ENCODE data around the gene LAMC2. TPM values are rescaled to one million over a fixed set of nuclear protein-coding genes. Genes with fewer than 3 reads are reported as not detected.
"Not testable (repeated sequence)": the region's sequence is repeated elsewhere in the genome, so short reads cannot be mapped to it uniquely, and the experiment has no call there.

Gene LAMC2
- total RNA-seq, 1 donor from 2014 or later, result 13.9 TPM

DNA sequence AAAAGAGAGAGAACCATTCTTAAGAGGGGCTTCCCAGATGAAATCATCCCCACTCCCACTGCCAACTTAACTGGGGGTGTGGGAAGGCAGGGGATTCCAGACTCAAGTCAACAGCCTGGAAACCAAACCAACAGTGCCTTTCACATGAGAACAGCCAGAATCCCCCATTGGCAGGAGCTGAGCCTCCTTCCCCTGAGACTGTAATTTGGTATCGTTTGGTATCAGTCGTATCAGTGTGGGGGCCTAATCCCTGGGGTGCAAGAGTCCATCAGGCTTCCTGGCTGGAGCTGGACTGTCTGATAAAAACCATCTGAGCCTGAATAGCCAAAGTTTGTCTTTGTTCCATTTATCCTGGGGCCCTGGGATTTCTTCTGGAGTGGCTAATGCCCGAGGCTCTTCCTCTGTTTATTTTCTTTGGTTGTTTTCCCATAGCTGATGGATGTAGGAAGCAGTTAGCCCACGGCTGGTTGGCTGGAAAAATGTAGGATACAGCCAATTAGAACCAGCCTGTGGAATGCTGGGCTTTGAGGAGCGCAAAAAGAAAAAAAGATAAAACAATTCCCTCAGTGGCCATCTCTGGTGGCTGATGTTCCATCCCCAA is 84.6 kb downstream of the LAMC2 start:
- Histone ChIP-seq H3K9me3 (ENCODE audit: insufficient read depth, low read depth, low read length) (no peaks in the 10 kb centered on the region), H3K4me1 (ENCODE audit: insufficient read depth, low read length) (peaks cover 46% of the 10 kb centered on the region), H3K4me2 (ENCODE audit: low read length) (peak overlapping the region; percentile 72), H2AFZ (ENCODE audit: low read depth, low read length) (peak overlapping the region; percentile 42), H4K20me1 (ENCODE audit: insufficient read depth, low read length) (no peaks in the 10 kb centered on the region), H3K79me2 (ENCODE audit: insufficient read depth, low read length) (no peaks in the 10 kb centered on the region), H3K27me3 (ENCODE audit: insufficient read depth, low read length) (no peaks in the 10 kb centered on the region), H3K9ac (ENCODE audit: low read length) (peak overlapping the region; percentile 63), H3K36me3 (ENCODE audit: insufficient read depth, low read length) (no peaks in the 10 kb centered on the region), H3K27ac (ENCODE audit: low read depth, low read length) (peak overlapping the region; percentile 92), H3K4me3 (ENCODE audit: insufficient read depth, low read depth, low read length) (no peak overlapping the region)
- Mint-ChIP-seq H3K36me3 (ENCODE audit: low read depth, unreplicated experiment) (no peaks in the 10 kb centered on the region), H3K27me3 (ENCODE audit: low read depth, unreplicated experiment) (no peaks in the 10 kb centered on the region), H3K27ac (ENCODE audit: unreplicated experiment) (no peak overlapping the region), H3K4me3 (ENCODE audit: unreplicated experiment) (no peak overlapping the region), H3K4me1 (ENCODE audit: low read depth, unreplicated experiment) (peaks cover 24% of the 10 kb centered on the region), H3K9me3 (ENCODE audit: unreplicated experiment) (no peaks in the 10 kb centered on the region)
- TF ChIP-seq, protein P1, sequence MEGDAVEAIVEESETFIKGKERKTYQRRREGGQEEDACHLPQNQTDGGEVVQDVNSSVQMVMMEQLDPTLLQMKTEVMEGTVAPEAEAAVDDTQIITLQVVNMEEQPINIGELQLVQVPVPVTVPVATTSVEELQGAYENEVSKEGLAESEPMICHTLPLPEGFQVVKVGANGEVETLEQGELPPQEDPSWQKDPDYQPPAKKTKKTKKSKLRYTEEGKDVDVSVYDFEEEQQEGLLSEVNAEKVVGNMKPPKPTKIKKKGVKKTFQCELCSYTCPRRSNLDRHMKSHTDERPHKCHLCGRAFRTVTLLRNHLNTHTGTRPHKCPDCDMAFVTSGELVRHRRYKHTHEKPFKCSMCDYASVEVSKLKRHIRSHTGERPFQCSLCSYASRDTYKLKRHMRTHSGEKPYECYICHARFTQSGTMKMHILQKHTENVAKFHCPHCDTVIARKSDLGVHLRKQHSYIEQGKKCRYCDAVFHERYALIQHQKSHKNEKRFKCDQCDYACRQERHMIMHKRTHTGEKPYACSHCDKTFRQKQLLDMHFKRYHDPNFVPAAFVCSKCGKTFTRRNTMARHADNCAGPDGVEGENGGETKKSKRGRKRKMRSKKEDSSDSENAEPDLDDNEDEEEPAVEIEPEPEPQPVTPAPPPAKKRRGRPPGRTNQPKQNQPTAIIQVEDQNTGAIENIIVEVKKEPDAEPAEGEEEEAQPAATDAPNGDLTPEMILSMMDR (IDR thresholded peaks at IDR 0.05; ENCODE audit: insufficient read depth, low read depth, low read length), result no peak
- TF ChIP-seq EZH2 (IDR thresholded peaks at IDR 0.05; ENCODE audit: insufficient read depth, low read length), result no peak
- peak; percentile 90 for DNase-seq (ENCODE audit: low read depth)
- peak; percentile 96 for FAIRE-seq

- peak overlapping the region; percentile 92 for H3K27ac ChIP-seq (ENCODE audit: low read depth, low read length)
- no peaks in the 10 kb centered on the region for H3K36me3 ChIP-seq (ENCODE audit: insufficient read depth, low read length)
- H3K4me1 Mint-ChIP-seq (ENCODE audit: low read depth, unreplicated experiment), result peaks cover 24% of the 10 kb centered on the region
- H3K4me3 Mint-ChIP-seq (ENCODE audit: unreplicated experiment), result no peak overlapping the region
- no peaks in the 10 kb centered on the region for H3K27me3 ChIP-seq (ENCODE audit: insufficient read depth, low read length)
- FAIRE-seq (peak; percentile 83), DNase-seq (ENCODE audit: low read depth) (peak; percentile 96)
- H3K9ac ChIP-seq (ENCODE audit: low read length), result peak overlapping the region; percentile 63
- H3K9me3 Mint-ChIP-seq (ENCODE audit: unreplicated experiment), result no peaks in the 10 kb centered on the region
- peak overlapping the region; percentile 38 for H3K4me2 ChIP-seq (ENCODE audit: low read length)
- no peaks in the 10 kb centered on the region for H4K20me1 ChIP-seq (ENCODE audit: insufficient read depth, low read length)
- no peaks in the 10 kb centered on the region for H3K79me2 ChIP-seq (ENCODE audit: insufficient read depth, low read length)
- no peak for TF ChIP-seq EZH2 (IDR thresholded peaks at IDR 0.05; ENCODE audit: insufficient read depth, low read length)
- TF ChIP-seq, protein P1 (IDR thresholded peaks at IDR 0.05; ENCODE audit: insufficient read depth, low read depth, low read length), result no peak
- H3K4me3 ChIP-seq (ENCODE audit: insufficient read depth, low read depth, low read length), result no peak overlapping the region
- no peaks in the 10 kb centered on the region for H3K27me3 Mint-ChIP-seq (ENCODE audit: low read depth, unreplicated experiment)
- peak overlapping the region; percentile 73 for H3K27ac Mint-ChIP-seq (ENCODE audit: unreplicated experiment)
- peaks cover 45% of the 10 kb centered on the region for H3K4me1 ChIP-seq (ENCODE audit: insufficient read depth, low read length)
- H2AFZ ChIP-seq (ENCODE audit: low read depth, low read length), result peak overlapping the region; percentile 3
- no peaks in the 10 kb centered on the region for H3K9me3 ChIP-seq (ENCODE audit: insufficient read depth, low read depth, low read length)
- no peaks in the 10 kb centered on the region for H3K36me3 Mint-ChIP-seq (ENCODE audit: low read depth, unreplicated experiment)
Measured at GRCh38 chr1:183272390-183272848, 86.4 kb downstream of the LAMC2 start.

- peak; percentile 57 for DNase-seq (ENCODE audit: low read depth)
- H3K36me3 ChIP-seq (ENCODE audit: insufficient read depth, low read length), result no peaks in the 10 kb centered on the region
- H3K4me2 ChIP-seq (ENCODE audit: low read length), result no peak overlapping the region
- Mint-ChIP-seq H3K36me3 (ENCODE audit: low read depth, unreplicated experiment) (no peaks in the 10 kb centered on the region), H3K27me3 (ENCODE audit: low read depth, unreplicated experiment) (no peaks in the 10 kb centered on the region), H3K27ac (ENCODE audit: unreplicated experiment) (peak overlapping the region; percentile 78), H3K9me3 (ENCODE audit: unreplicated experiment) (no peaks in the 10 kb centered on the region), H3K4me3 (ENCODE audit: unreplicated experiment) (peak overlapping the region; percentile 40), H3K4me1 (ENCODE audit: low read depth, unreplicated experiment) (peaks cover 24% of the 10 kb centered on the region)
- H3K4me3 ChIP-seq (ENCODE audit: insufficient read depth, low read depth, low read length), result no peak overlapping the region
- H4K20me1 ChIP-seq (ENCODE audit: insufficient read depth, low read length), result no peaks in the 10 kb centered on the region
- H3K27me3 ChIP-seq (ENCODE audit: insufficient read depth, low read length), result no peaks in the 10 kb centered on the region
- peaks cover 43% of the 10 kb centered on the region for H3K4me1 ChIP-seq (ENCODE audit: insufficient read depth, low read length)
- no peak overlapping the region for H2AFZ ChIP-seq (ENCODE audit: low read depth, low read length)
- H3K79me2 ChIP-seq (ENCODE audit: insufficient read depth, low read length), result no peaks in the 10 kb centered on the region
- FAIRE-seq, result no peak
- no peaks in the 10 kb centered on the region for H3K9me3 ChIP-seq (ENCODE audit: insufficient read depth, low read depth, low read length)
- peak overlapping the region; percentile 63 for H3K9ac ChIP-seq (ENCODE audit: low read length)
- H3K27ac ChIP-seq (ENCODE audit: low read depth, low read length), result peak overlapping the region; percentile 92
- TF ChIP-seq, protein P1 (IDR thresholded peaks at IDR 0.05; ENCODE audit: insufficient read depth, low read depth, low read length), result no peak
- TF ChIP-seq EZH2 (IDR thresholded peaks at IDR 0.05; ENCODE audit: insufficient read depth, low read length), result no peak
Measured at GRCh38 chr1:183273300-183273699, 87.2 kb downstream of the LAMC2 start.

- not testable (repeated sequence) for H3K36me3 Mint-ChIP-seq (ENCODE audit: low read depth, unreplicated experiment); H3K9me3 Mint-ChIP-seq (ENCODE audit: unreplicated experiment); H3K4me3 ChIP-seq (ENCODE audit: insufficient read depth, low read depth, low read length); H3K9ac ChIP-seq (ENCODE audit: low read length); H3K36me3 ChIP-seq (ENCODE audit: insufficient read depth, low read length); H3K27me3 Mint-ChIP-seq (ENCODE audit: low read depth, unreplicated experiment); DNase-seq (ENCODE audit: low read depth); H3K27ac ChIP-seq (ENCODE audit: low read depth, low read length); H3K79me2 ChIP-seq (ENCODE audit: insufficient read depth, low read length); FAIRE-seq; H3K4me3 Mint-ChIP-seq (ENCODE audit: unreplicated experiment); H3K27ac Mint-ChIP-seq (ENCODE audit: unreplicated experiment); H3K9me3 ChIP-seq (ENCODE audit: insufficient read depth, low read depth, low read length); H4K20me1 ChIP-seq (ENCODE audit: insufficient read depth, low read length); H3K27me3 ChIP-seq (ENCODE audit: insufficient read depth, low read length); H3K4me2 ChIP-seq (ENCODE audit: low read length); H2AFZ ChIP-seq (ENCODE audit: low read depth, low read length)
- H3K4me1 ChIP-seq (ENCODE audit: insufficient read depth, low read length), result peaks cover 44% of the 10 kb centered on the region
- peaks cover 28% of the 10 kb centered on the region for H3K4me1 Mint-ChIP-seq (ENCODE audit: low read depth, unreplicated experiment)
Measured at GRCh38 chr1:183273984-183274383, 87.9 kb downstream of the LAMC2 start.
